ENCODE measurements around the gene CDK13.

CDK13 gene

GRCh38 chr7:40000734-40001315 is 50.8 kb downstream of the CDK13 start:
- no peak for TF ChIP-seq ZBTB7A (IDR thresholded peaks at IDR 0.05; ENCODE audit: low read depth)
- no peak for TF ChIP-seq MAX (IDR thresholded peaks at IDR 0.05)
- TF ChIP-seq USF1 (IDR thresholded peaks at IDR 0.05), result no peak
- TF ChIP-seq TAF1 (IDR thresholded peaks at IDR 0.05; ENCODE audit: low read depth), result no peak
- no peak for TF ChIP-seq FOXM1 (IDR thresholded peaks at IDR 0.05; ENCODE audit: borderline replicate concordance, low read depth)
- no peak for TF ChIP-seq CREB1 (IDR thresholded peaks at IDR 0.05; ENCODE audit: low read depth)
- TF ChIP-seq NFIC (IDR thresholded peaks at IDR 0.05), result no peak
- TF ChIP-seq YY1 (IDR thresholded peaks at IDR 0.05; ENCODE audit: low read depth), result no peak
- TF ChIP-seq CEBPB (IDR thresholded peaks at IDR 0.05), result no peak
- no peak for TF ChIP-seq EGR1 (IDR thresholded peaks at IDR 0.05)
- TF ChIP-seq RAD21 (IDR thresholded peaks at IDR 0.05; ENCODE audit: low read depth), result no peak
- no peak for TF ChIP-seq EP300 (IDR thresholded peaks at IDR 0.05; ENCODE audit: borderline replicate concordance)
- TF ChIP-seq TCF12 (IDR thresholded peaks at IDR 0.05; ENCODE audit: low read depth), result no peak
- TF ChIP-seq REST (IDR thresholded peaks at IDR 0.05; ENCODE audit: low read depth), result no peak
- TF ChIP-seq TEAD4 (IDR thresholded peaks at IDR 0.05), result no peak

GRCh38 chr7:40001649-40002048 is 51.6 kb downstream of the CDK13 start:
- TF ChIP-seq REST (IDR thresholded peaks at IDR 0.05; ENCODE audit: low read depth), result no peak
- no peak for TF ChIP-seq MAX (IDR thresholded peaks at IDR 0.05)
- no peak for TF ChIP-seq FOXM1 (IDR thresholded peaks at IDR 0.05; ENCODE audit: borderline replicate concordance, low read depth)
- TF ChIP-seq CREB1 (IDR thresholded peaks at IDR 0.05; ENCODE audit: low read depth), result no peak
- no peak for TF ChIP-seq TEAD4 (IDR thresholded peaks at IDR 0.05)
- no peak for TF ChIP-seq YY1 (IDR thresholded peaks at IDR 0.05; ENCODE audit: low read depth)
- no peak for TF ChIP-seq NFIC (IDR thresholded peaks at IDR 0.05)

- TF ChIP-seq NFIC (IDR thresholded peaks at IDR 0.05) (no peak), TAF1 (IDR thresholded peaks at IDR 0.05; ENCODE audit: low read depth) (no peak), TCF12 (IDR thresholded peaks at IDR 0.05; ENCODE audit: low read depth) (no peak), CREB1 (IDR thresholded peaks at IDR 0.05; ENCODE audit: low read depth) (no peak), YY1 (IDR thresholded peaks at IDR 0.05; ENCODE audit: low read depth) (no peak), CEBPB (IDR thresholded peaks at IDR 0.05) (no peak), FOXM1 (IDR thresholded peaks at IDR 0.05; ENCODE audit: borderline replicate concordance, low read depth) (no peak), MAX (IDR thresholded peaks at IDR 0.05) (no peak), EP300 (IDR thresholded peaks at IDR 0.05; ENCODE audit: borderline replicate concordance) (no peak), REST (IDR thresholded peaks at IDR 0.05; ENCODE audit: low read depth) (no peak)
Observed at GRCh38 chr7:40003597-40003996, 53.5 kb downstream of the CDK13 start.

- TF ChIP-seq TAF1 (IDR thresholded peaks at IDR 0.05; ENCODE audit: low read depth) (no peak), FOXM1 (IDR thresholded peaks at IDR 0.05; ENCODE audit: borderline replicate concordance, low read depth) (no peak), REST (IDR thresholded peaks at IDR 0.05; ENCODE audit: low read depth) (no peak), TEAD4 (IDR thresholded peaks at IDR 0.05) (no peak), NFIC (IDR thresholded peaks at IDR 0.05) (no peak), YY1 (IDR thresholded peaks at IDR 0.05; ENCODE audit: low read depth) (no peak), RAD21 (IDR thresholded peaks at IDR 0.05; ENCODE audit: low read depth) (no peak), EGR1 (IDR thresholded peaks at IDR 0.05) (no peak), ZBTB7A (IDR thresholded peaks at IDR 0.05; ENCODE audit: low read depth) (no peak), CREB1 (IDR thresholded peaks at IDR 0.05; ENCODE audit: low read depth) (no peak), MAX (IDR thresholded peaks at IDR 0.05) (no peak), CEBPB (IDR thresholded peaks at IDR 0.05) (no peak), TCF12 (IDR thresholded peaks at IDR 0.05; ENCODE audit: low read depth) (no peak)
Observed at GRCh38 chr7:40008223-40008815, 58.3 kb downstream of the CDK13 start.

Data from Ishikawa (cell line).